Measurements from ENCODE around the gene CAP1. TPM values are rescaled to one million over a fixed set of nuclear protein-coding genes. Genes with fewer than 3 reads are reported as not detected.

CAP1 gene
- total RNA-seq, 4 donors from 2014 or later, result 102 to 154 (median 123) TPM

- Histone ChIP-seq H3K27ac (no peak overlapping the region), H3K9me3 (no peaks in the 10 kb centered on the region), H3K27me3 (no peaks in the 10 kb centered on the region), H3K36me3 (no peaks in the 10 kb centered on the region), H3K4me3 (no peak overlapping the region), H3K4me1 (no peaks in the 10 kb centered on the region)
- DNase-seq (ENCODE audit: low spot score in 2 of 2), result no peak
- 78% methylated on average over 3 of the region's 3 CpGs for WGBS
- TF ChIP-seq CTCF (IDR thresholded peaks at IDR 0.05) (no peak), POLR2A (IDR thresholded peaks at IDR 0.05) (no peak), POLR2AphosphoS5 (IDR thresholded peaks at IDR 0.05) (no peak), EP300 (IDR thresholded peaks at IDR 0.05) (no peak)
Measured at GRCh38 chr1:40014253-40014706, 26.2 kb upstream of the CAP1 start.

- H3K27me3 ChIP-seq, result no peaks in the 10 kb centered on the region
- H3K9me3 ChIP-seq, result no peaks in the 10 kb centered on the region
- H3K4me1 ChIP-seq, result no peaks in the 10 kb centered on the region
- 67% methylated on average over 10 of the region's 10 CpGs for WGBS
- DNase-seq (ENCODE audit: low spot score in 2 of 2), result no peak
- TF ChIP-seq EP300 (IDR thresholded peaks at IDR 0.05) (no peak), CTCF (IDR thresholded peaks at IDR 0.05) (no peak), POLR2A (IDR thresholded peaks at IDR 0.05) (no peak), POLR2AphosphoS5 (IDR thresholded peaks at IDR 0.05) (no peak)
- H3K4me3 ChIP-seq, result no peak overlapping the region
- H3K27ac ChIP-seq, result no peak overlapping the region
- H3K36me3 ChIP-seq, result no peaks in the 10 kb centered on the region
Measured at GRCh38 chr1:40014812-40015594, 25.5 kb upstream of the CAP1 start.

GRCh38 chr1:40017951-40018575 is 22.5 kb upstream of the CAP1 start:
- no peaks in the 10 kb centered on the region for H3K27me3 ChIP-seq
- H3K4me3 ChIP-seq, result no peak overlapping the region
- WGBS, result 68% methylated on average over 5 of the region's 5 CpGs
- no peak for TF ChIP-seq CTCF (IDR thresholded peaks at IDR 0.05)
- TF ChIP-seq POLR2AphosphoS5 (IDR thresholded peaks at IDR 0.05), result no peak
- no peak for TF ChIP-seq EP300 (IDR thresholded peaks at IDR 0.05)
- no peak for TF ChIP-seq POLR2A (IDR thresholded peaks at IDR 0.05)
- no peaks in the 10 kb centered on the region for H3K4me1 ChIP-seq
- no peak for DNase-seq (ENCODE audit: low spot score in 2 of 2)
- no peaks in the 10 kb centered on the region for H3K9me3 ChIP-seq
- no peaks in the 10 kb centered on the region for H3K36me3 ChIP-seq
- H3K27ac ChIP-seq, result no peak overlapping the region

- no peaks in the 10 kb centered on the region for H3K36me3 ChIP-seq
- no peak overlapping the region for H3K27ac ChIP-seq
- H3K4me1 ChIP-seq, result no peaks in the 10 kb centered on the region
- DNase-seq (ENCODE audit: low spot score in 2 of 2), result no peak
- TF ChIP-seq CTCF (IDR thresholded peaks at IDR 0.05), result no peak
- no peak for TF ChIP-seq EP300 (IDR thresholded peaks at IDR 0.05)
- no peak for TF ChIP-seq POLR2AphosphoS5 (IDR thresholded peaks at IDR 0.05)
- no peak for TF ChIP-seq POLR2A (IDR thresholded peaks at IDR 0.05)
- no peaks in the 10 kb centered on the region for H3K27me3 ChIP-seq
- no peak overlapping the region for H3K4me3 ChIP-seq
- WGBS, result 66% methylated on average over 3 of the region's 4 CpGs
- H3K9me3 ChIP-seq, result no peaks in the 10 kb centered on the region
Measured at GRCh38 chr1:40020447-40021085, 20.0 kb upstream of the CAP1 start.

GRCh38 chr1:40023379-40023944 is 17.1 kb upstream of the CAP1 start:
- no peaks in the 10 kb centered on the region for H3K36me3 ChIP-seq

More at GRCh38 chr1:40023379-40023944, 17.1 kb upstream of the CAP1 start:
- TF ChIP-seq EP300 (IDR thresholded peaks at IDR 0.05) (no peak), POLR2AphosphoS5 (IDR thresholded peaks at IDR 0.05) (no peak), CTCF (IDR thresholded peaks at IDR 0.05) (no peak), POLR2A (IDR thresholded peaks at IDR 0.05) (no peak)
- H3K9me3 ChIP-seq, result no peaks in the 10 kb centered on the region
- no peak overlapping the region for H3K27ac ChIP-seq
- H3K27me3 ChIP-seq, result no peaks in the 10 kb centered on the region
- H3K4me1 ChIP-seq, result no peaks in the 10 kb centered on the region
- H3K4me3 ChIP-seq, result no peak overlapping the region
- DNase-seq (ENCODE audit: low spot score in 2 of 2), result no peak
- 82% methylated on average over 4 of the region's 4 CpGs for WGBS
